ENCODE data around the gene RHOF. TPM values are rescaled to one million over a fixed set of nuclear protein-coding genes. Genes with fewer than 3 reads are reported as not detected.

Gene RHOF
- total RNA-seq, 6 experiments from 2014 or later: 3.7 to 16.2 (median 5.0) TPM

DNA sequence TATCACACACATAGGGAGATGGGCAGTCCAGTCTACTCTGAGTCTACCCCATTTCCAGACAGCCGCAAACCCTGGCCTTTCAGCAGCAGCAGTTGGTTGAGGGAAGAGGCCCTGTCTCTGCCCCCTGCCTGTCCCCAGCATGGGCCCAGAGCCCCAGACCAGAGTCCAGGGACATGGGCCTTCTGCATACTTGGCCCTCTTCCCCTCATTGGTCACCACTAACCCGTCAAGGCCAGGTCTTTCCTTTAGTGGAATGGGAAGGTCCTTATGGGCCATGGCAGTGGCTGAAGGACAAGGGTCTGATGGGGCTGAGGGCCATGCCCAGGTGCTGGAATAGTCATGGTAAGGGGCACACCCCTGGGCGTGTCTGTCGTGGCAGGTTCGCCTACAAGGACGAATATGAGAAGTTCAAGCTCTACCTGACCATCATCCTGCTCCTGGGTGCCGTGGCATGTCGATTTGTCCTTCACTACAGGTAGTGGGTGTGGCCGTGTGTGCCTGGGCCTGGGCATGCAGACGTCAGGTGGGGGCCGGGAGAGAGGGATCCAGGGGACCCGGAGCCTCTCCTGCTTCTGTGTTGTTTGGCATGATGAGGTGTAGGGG, 41.6 kb downstream of the RHOF start:
- no peak for DNase-seq
- H3K4me1 ChIP-seq: peaks cover 0 to 17% (median 7%) of the 10 kb centered on the region in 4 donors
- H3K9me3 ChIP-seq: no peaks in the 10 kb centered on the region
- no peak for ATAC-seq
- TF ChIP-seq, protein P1, sequence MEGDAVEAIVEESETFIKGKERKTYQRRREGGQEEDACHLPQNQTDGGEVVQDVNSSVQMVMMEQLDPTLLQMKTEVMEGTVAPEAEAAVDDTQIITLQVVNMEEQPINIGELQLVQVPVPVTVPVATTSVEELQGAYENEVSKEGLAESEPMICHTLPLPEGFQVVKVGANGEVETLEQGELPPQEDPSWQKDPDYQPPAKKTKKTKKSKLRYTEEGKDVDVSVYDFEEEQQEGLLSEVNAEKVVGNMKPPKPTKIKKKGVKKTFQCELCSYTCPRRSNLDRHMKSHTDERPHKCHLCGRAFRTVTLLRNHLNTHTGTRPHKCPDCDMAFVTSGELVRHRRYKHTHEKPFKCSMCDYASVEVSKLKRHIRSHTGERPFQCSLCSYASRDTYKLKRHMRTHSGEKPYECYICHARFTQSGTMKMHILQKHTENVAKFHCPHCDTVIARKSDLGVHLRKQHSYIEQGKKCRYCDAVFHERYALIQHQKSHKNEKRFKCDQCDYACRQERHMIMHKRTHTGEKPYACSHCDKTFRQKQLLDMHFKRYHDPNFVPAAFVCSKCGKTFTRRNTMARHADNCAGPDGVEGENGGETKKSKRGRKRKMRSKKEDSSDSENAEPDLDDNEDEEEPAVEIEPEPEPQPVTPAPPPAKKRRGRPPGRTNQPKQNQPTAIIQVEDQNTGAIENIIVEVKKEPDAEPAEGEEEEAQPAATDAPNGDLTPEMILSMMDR (IDR thresholded peaks at IDR 0.05): no peak
- TF ChIP-seq POLR2A (IDR thresholded peaks at IDR 0.05): no peak
- no peaks in the 10 kb centered on the region for H3K36me3 ChIP-seq
- H3K27me3 ChIP-seq: no peaks in the 10 kb centered on the region
- no peak overlapping the region for H3K27ac ChIP-seq
- intact Hi-C loops (cut with DNase I): no loop called here
- WGBS (ENCODE audit: insufficient coverage, low coverage, low lambda C conversion rate, missing lambda C conversion rate): 100% methylated on average over 1 of the region's 12 CpGs
- H3K4me3 ChIP-seq: no peak overlapping the region

DNA sequence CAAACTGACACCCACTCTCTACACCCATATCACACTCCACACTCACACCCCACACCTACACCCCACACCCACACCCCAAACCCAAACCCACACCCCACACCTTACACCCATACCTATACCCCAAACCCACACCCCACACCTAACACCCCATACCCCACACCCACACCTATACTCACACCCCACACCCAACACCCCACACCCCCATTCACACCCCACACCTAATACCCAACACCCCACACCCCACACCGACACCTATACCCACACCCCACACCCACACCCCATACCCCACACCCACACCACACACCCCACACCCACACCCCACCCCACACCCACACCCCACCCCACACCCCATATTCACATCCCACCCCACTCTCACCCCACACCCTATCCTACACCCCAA, 42.5 kb downstream of the RHOF start:
- ATAC-seq (no peak), DNase-seq (no peak)
- 88% methylated on average over 1 of the region's 1 CpG for WGBS (ENCODE audit: insufficient coverage, low coverage, low lambda C conversion rate, missing lambda C conversion rate)
- Histone ChIP-seq H3K9me3 (no peaks in the 10 kb centered on the region), H3K36me3 (no peaks in the 10 kb centered on the region), H3K27me3 (no peaks in the 10 kb centered on the region), H3K27ac (no peak overlapping the region), H3K4me3 (no peak overlapping the region), H3K4me1 (peaks cover 0 to 17% (median 7%) of the 10 kb centered on the region in 4 donors)
- no peak for TF ChIP-seq POLR2A (IDR thresholded peaks at IDR 0.05)
- TF ChIP-seq, protein P1 (IDR thresholded peaks at IDR 0.05): no peak
- intact Hi-C loops (cut with DNase I): no loop called here

DNA sequence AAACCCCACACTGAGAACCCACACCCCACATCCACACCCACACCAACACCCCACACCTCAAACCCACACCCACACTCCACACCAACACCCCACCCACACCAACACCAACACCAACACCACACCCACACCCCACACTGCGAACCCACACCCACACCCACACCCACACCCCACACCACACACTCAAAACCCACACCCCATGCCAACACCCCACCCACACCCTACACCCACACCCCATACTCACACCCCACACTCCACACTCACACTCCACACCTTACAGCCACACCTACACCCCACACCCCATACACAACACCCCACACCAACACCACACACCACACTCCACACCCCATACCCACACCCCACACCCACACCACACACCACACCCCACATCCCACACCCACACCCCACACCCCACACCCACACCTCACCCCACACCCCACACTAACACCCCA, 43.0 kb downstream of the RHOF start:
- no peaks in the 10 kb centered on the region for H3K9me3 ChIP-seq
- 14% methylated on average over 1 of the region's 1 CpG for WGBS (ENCODE audit: insufficient coverage, low coverage, low lambda C conversion rate, missing lambda C conversion rate)
- ATAC-seq: no peak
- H3K27ac ChIP-seq: no peak overlapping the region
- no peak overlapping the region for H3K4me3 ChIP-seq
- intact Hi-C loops (cut with DNase I): no loop called here
- H3K4me1 ChIP-seq: peaks cover 0 to 17% (median 7%) of the 10 kb centered on the region in 4 donors
- H3K36me3 ChIP-seq: no peaks in the 10 kb centered on the region
- TF ChIP-seq, protein P1 (IDR thresholded peaks at IDR 0.05): no peak
- no peak for TF ChIP-seq POLR2A (IDR thresholded peaks at IDR 0.05)
- DNase-seq: no peak
- no peaks in the 10 kb centered on the region for H3K27me3 ChIP-seq

DNA sequence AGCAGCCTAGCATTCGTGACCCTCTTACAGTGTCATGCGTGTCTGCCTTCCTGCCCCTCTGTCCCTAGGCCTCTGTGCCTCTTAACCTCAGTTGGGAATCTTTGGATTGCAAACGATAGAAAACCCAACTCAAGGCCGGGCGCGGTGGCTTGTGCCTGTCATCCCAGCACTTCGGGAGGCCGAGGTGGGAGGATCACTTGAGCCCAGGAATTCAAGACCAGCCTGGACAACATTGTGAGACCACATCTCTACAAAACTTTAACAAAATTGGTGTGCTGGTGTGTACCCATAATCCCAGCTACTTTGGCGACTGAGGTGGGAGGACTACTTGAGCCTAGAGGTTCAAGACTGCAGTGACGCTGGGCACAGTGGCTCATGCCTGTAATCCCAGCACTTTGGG, 44.2 kb downstream of the RHOF start:
- no peak for DNase-seq
- no peak overlapping the region for H3K27ac ChIP-seq

More for the DNA sequence above, 44.2 kb downstream of the RHOF start:
- intact Hi-C loops (cut with DNase I): no loop called here
- Histone ChIP-seq H3K9me3 (no peaks in the 10 kb centered on the region), H3K27me3 (no peaks in the 10 kb centered on the region), H3K4me1 (peaks cover 0 to 13% (median 5%) of the 10 kb centered on the region in 4 donors), H3K4me3 (no peak overlapping the region), H3K36me3 (no peaks in the 10 kb centered on the region)
- ATAC-seq: no peak
- no peak for TF ChIP-seq POLR2A (IDR thresholded peaks at IDR 0.05)
- TF ChIP-seq, protein P1 (IDR thresholded peaks at IDR 0.05): no peak
- 60% methylated on average over 6 of the region's 10 CpGs for WGBS (ENCODE audit: insufficient coverage, low coverage, low lambda C conversion rate, missing lambda C conversion rate)
